Neuron (in vitro differentiated cells): ENCODE data around the gene UHRF1.
"Not testable (repeated sequence)": the region's sequence is repeated elsewhere in the genome, so short reads cannot be mapped to it uniquely, and the experiment has no call there.

ENCODE experiments used
- H2AFZ ChIP-seq: one replicate; pipeline ENCODE4 v1.6.1; 2013; ENCODE audit warnings: low read depth, mild to moderate bottlenecking, inconsistent platforms, low read length, moderate library complexity
- H3K27me3 ChIP-seq: one replicate; pipeline ENCODE4 v1.6.1; 2013; ENCODE audit warnings: low read length; ENCODE audit not compliant: insufficient read depth
- H3K36me3 ChIP-seq: one replicate; pipeline ENCODE4 v1.6.1; 2013; ENCODE audit warnings: low read length; ENCODE audit not compliant: insufficient read depth
- H3K4me1 ChIP-seq: one replicate; pipeline ENCODE4 v1.6.1; 2013; ENCODE audit warnings: low read length; ENCODE audit not compliant: insufficient read depth
- H3K4me3 ChIP-seq: 2 replicates; pipeline ENCODE4 v1.5.1; 2013; ENCODE audit warnings: mild to moderate bottlenecking, low read length, moderate library complexity
- H3K9me3 ChIP-seq: one replicate; pipeline ENCODE4 v1.6.1; 2013; ENCODE audit warnings: low read length

Gene UHRF1

DNA sequence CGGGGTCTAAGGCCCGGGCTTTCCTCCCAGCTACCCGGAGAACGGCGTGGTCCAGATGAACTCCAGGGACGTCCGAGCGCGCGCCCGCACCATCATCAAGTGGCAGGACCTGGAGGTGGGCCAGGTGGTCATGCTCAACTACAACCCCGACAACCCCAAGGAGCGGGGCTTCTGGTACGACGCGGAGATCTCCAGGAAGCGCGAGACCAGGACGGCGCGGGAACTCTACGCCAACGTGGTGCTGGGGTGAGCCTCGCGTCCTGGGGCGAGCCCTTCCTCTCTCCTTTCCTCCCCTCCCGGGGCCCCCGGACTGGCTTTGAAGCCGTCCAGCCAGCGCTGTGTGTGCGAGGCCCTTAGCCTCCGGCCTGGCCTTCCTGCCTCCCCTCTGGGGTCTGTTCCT, 23.4 kb downstream of the UHRF1 start:
- peaks cover 5% of the 10 kb centered on the region for H3K9me3 ChIP-seq
- no peak overlapping the region for H2AFZ ChIP-seq
- H3K4me1 ChIP-seq = no peaks in the 10 kb centered on the region
- peaks cover 64% of the 10 kb centered on the region for H3K36me3 ChIP-seq
- no peaks in the 10 kb centered on the region for H3K27me3 ChIP-seq
- no peak overlapping the region for H3K4me3 ChIP-seq

DNA sequence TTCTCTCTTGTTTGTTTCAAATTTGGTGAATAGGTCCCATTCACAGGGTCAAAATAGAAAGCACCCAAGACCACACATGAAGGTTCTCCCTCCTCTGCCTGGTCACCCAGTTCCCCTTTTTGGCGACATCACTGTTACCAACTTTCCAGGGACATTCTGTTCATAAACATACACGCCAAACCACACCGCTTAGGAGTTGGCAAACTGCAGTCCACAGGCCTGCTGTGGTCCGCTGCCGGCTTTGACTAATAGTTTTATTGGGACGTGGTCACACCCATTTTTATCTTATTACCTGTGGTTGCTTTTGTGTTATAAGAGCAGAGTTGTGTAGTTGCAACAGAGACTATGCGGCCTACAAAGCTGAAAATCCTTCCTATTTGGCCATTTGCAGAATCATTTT, 24.2 kb downstream of the UHRF1 start:
- Histone ChIP-seq H3K9me3 (peaks cover 5% of the 10 kb centered on the region), H3K4me1 (no peaks in the 10 kb centered on the region), H3K27me3 (no peaks in the 10 kb centered on the region)

DNA sequence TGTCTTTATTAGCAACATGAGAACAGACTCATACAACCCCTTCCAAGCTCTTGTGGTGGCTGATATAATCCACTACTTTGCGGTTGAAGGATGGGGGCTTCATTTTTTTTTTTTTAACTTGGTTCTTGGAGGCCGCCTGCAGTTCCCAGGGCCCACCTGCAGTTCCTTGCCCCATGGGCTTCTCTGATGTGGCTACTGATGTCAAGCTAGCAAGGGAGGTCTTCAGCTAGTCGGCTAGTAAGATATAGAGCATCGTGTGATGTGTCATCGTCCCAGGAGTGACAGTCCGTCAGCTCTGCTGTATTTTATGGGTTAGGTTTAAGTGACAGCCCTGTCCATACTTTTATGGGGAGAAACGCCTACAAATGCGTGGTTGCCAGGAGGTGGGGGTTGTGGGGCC, 26.1 kb downstream of the UHRF1 start:
- H3K36me3 ChIP-seq = peaks cover 59% of the 10 kb centered on the region
- H3K9me3 ChIP-seq = peaks cover 5% of the 10 kb centered on the region
- no peak overlapping the region for H2AFZ ChIP-seq
- no peaks in the 10 kb centered on the region for H3K4me1 ChIP-seq
- H3K27me3 ChIP-seq = no peaks in the 10 kb centered on the region
- H3K4me3 ChIP-seq = no peak overlapping the region

More for the DNA sequence above, 24.2 kb downstream of the UHRF1 start:
- H3K4me3 ChIP-seq = no peak overlapping the region
- H3K36me3 ChIP-seq = peaks cover 65% of the 10 kb centered on the region
- H2AFZ ChIP-seq = no peak overlapping the region

DNA sequence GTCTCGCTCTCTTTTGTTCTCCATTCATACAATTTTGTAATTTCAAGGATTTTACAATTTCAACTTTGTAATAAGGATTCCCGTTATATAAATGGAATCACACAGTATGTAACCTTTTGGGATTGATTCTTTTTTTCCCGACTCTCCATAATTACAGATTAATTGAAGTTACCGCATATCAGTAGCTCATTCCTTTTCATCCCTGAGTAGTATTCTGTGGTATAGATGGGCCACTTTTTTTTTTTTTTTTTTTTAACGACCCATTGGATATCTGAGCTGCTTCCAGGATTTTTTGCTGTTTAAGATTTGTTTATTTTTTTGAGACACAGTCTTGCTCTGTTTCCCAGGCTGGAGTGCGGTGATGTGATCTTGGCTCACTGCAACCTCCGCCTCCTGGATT, 27.8 kb downstream of the UHRF1 start:
- Histone ChIP-seq H3K4me1 (no peaks in the 10 kb centered on the region), H3K9me3 (peaks cover 2% of the 10 kb centered on the region), H2AFZ (no peak overlapping the region), H3K27me3 (no peaks in the 10 kb centered on the region), H3K4me3 (no peak overlapping the region), H3K36me3 (peaks cover 64% of the 10 kb centered on the region)

DNA sequence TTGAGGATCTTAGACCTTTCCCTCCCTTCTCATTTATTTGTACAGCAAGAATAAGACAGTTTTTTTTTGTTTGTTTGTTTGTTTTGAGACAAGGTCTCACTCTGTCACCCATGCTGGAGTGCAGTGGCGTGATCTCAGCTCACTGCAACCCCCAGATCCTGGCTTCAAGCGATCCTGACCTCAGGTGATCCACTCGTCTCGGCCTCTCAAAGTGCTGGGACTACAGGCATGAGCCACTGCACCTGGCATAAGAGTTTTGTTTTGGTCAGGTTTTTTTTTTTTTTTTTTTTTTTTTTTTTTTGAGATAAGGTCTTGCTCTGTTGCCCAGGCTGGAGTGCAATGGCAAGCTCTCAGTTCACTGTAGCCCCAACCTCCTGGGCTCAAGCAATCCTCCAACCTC, 29.2 kb downstream of the UHRF1 start:
- not testable (repeated sequence) for H3K27me3 ChIP-seq, H3K9me3 ChIP-seq, H3K4me1 ChIP-seq, H2AFZ ChIP-seq, H3K4me3 ChIP-seq
- peaks cover 60% of the 10 kb centered on the region for H3K36me3 ChIP-seq

DNA sequence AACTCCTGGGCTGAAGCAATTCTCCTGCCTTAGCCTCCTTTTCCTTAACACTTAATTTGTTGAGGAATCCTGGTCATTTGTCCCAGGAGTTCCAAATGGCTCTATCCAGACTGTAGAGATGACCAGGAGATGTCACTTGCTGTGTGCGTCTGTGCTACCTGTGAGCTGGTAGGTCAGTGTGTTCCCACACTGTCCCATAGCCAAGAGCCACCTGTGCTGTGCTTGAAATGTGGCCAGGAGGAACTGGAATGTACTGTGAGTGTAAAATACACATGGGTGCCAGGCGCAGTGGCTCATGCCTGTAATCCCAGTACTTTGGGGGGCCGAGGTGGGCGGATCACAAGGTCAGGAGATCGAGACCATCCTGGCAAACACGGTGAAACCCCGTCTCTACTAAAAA, 30.2 kb downstream of the UHRF1 start:
- H3K4me1 ChIP-seq = no peaks in the 10 kb centered on the region
- H3K27me3 ChIP-seq = no peaks in the 10 kb centered on the region
- no peaks in the 10 kb centered on the region for H3K9me3 ChIP-seq
- peaks cover 61% of the 10 kb centered on the region for H3K36me3 ChIP-seq
- H3K4me3 ChIP-seq = no peak overlapping the region
- no peak overlapping the region for H2AFZ ChIP-seq

DNA sequence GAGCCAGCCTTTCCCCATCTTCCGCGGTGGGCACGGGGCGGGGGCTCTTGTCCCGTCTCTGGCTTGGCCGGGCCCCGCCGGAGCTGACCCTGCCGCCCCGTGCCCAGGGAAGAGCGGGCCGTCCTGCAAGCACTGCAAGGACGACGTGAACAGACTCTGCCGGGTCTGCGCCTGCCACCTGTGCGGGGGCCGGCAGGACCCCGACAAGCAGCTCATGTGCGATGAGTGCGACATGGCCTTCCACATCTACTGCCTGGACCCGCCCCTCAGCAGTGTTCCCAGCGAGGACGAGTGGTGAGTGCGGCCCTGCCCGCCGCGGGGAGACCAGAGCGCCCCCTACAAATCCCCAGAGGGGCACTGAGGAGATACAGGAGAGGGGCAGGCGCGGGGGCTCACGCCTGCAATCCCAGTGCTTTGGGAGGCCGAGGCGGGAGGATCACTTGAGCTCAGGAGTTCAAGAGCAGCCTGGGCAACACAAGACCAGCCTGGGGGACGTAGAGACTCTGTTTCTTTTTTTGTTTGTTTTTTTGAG, 32.4 kb downstream of the UHRF1 start:
- not testable (repeated sequence) for H3K27me3 ChIP-seq, H3K4me1 ChIP-seq, H3K4me3 ChIP-seq, H2AFZ ChIP-seq, H3K9me3 ChIP-seq
- H3K36me3 ChIP-seq = peaks cover 67% of the 10 kb centered on the region

DNA sequence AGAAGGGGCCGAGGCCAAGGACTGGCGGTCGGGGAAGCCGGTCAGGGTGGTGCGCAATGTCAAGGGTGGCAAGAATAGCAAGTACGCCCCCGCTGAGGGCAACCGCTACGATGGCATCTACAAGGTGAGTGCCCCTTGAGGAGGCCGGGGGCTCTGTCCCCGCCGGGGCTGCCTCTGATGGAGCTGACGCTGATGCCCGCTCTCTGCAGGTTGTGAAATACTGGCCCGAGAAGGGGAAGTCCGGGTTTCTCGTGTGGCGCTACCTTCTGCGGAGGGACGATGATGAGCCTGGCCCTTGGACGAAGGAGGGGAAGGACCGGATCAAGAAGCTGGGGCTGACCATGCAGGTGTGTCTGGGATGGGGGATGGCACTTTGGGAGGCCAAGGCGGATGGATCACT, 41.3 kb downstream of the UHRF1 start:
- not testable (repeated sequence) for H3K27me3 ChIP-seq

DNA sequence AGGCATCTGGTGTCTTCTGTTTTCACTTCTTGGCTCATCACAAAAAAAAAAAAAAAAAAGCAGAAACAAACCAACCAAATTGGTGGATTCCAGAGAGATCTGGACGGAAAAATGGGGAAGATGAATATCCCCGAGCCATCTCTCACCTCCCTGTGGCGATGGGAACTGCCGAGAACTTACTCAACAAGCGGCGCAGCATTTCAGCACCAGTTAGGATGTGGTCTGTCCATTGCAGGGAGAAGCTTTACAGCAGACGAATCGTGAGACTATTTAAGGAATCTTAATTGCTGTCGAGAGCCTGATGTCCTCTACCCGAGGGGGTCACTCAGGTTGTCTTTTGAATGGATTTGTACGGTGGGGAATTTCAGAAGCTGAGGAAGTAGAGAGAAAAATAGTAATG, 42.4 kb downstream of the UHRF1 start:
- H3K4me3 ChIP-seq = no peak overlapping the region
- no peaks in the 10 kb centered on the region for H3K9me3 ChIP-seq
- H2AFZ ChIP-seq = no peak overlapping the region
- peaks cover 76% of the 10 kb centered on the region for H3K36me3 ChIP-seq
- no peaks in the 10 kb centered on the region for H3K4me1 ChIP-seq
- no peaks in the 10 kb centered on the region for H3K27me3 ChIP-seq

More for the DNA sequence above, 41.3 kb downstream of the UHRF1 start:
- not testable (repeated sequence) for H3K9me3 ChIP-seq, H2AFZ ChIP-seq, H3K4me1 ChIP-seq, H3K4me3 ChIP-seq
- peaks cover 77% of the 10 kb centered on the region for H3K36me3 ChIP-seq

DNA sequence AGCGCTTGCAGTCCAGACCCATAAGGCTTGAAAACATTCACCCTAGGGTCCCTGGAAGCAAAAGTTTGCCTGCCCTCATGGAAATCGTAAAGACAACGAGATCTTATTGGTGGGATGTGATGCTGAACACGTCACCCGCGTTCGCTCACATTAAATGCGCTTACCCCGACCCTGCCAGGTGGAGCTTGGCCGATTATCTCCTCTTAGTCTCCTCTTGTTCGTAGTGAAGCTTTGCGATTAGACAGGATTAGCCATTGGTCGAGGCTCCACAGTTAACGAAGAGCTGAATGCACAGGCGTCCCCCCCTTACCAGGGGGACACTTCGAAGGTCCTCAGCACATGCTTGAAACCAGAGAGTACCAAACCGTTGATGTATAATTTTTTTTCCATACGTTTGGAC, 43.6 kb downstream of the UHRF1 start:
- H3K4me3 ChIP-seq = no peak overlapping the region
- H3K27me3 ChIP-seq = no peaks in the 10 kb centered on the region
- no peaks in the 10 kb centered on the region for H3K4me1 ChIP-seq
- H2AFZ ChIP-seq = no peak overlapping the region
- H3K9me3 ChIP-seq = no peaks in the 10 kb centered on the region
- peaks cover 75% of the 10 kb centered on the region for H3K36me3 ChIP-seq

DNA sequence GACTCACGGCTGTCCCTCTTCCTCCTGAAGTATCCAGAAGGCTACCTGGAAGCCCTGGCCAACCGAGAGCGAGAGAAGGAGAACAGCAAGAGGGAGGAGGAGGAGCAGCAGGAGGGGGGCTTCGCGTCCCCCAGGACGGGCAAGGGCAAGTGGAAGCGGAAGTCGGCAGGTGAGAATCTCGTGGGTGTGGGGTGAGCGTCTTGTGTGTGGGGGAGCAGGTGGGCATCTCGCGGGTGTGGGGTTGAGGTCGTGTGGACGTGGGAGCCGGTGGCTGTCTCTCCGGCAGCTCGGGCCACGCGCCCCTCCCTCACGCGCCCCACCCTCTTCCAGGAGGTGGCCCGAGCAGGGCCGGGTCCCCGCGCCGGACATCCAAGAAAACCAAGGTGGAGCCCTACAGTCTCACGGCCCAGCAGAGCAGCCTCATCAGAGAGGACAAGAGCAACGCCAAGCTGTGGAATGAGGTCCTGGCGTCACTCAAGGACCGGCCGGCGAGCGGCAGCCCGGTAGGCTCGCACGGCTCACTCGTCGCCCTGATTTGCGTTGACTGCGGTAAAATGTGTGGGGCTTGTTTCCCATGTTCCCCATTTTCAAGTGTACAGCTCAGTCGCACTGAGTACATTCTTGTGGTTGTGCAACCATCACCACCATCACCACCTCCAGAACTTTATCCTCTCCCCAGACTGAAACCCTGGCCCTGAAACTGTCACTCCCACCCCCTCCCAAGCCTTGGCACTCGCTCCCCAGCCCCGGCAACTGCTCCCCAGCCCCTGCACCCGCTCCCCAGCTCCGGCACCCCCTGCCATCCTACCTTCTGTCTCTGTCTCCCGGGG, 45.2 kb downstream of the UHRF1 start:
- H3K4me1 ChIP-seq, H3K9me3 ChIP-seq, H3K27me3 ChIP-seq, H2AFZ ChIP-seq, H3K4me3 ChIP-seq: not testable (repeated sequence)
- peaks cover 71% of the 10 kb centered on the region for H3K36me3 ChIP-seq

DNA sequence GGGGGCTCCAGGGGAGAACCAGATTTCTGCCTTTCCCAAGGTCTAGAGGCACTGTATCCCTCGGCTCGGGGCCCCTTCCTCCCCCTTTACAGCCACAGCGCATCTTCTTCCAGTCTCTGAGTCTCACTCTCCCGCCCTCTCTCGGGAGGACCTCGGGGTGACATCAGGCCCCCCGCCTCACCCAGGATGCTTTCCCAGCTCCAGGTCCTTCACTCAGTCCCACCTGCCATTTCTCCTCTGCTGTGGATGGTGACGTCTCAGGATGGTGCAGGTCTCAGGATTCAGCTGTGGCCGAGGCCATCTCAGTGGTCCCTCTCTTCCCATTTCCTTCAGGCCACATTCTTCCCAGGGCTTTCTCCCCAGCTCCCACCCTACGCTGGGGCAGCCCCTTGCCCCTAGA, 46.0 kb downstream of the UHRF1 start:
- no peaks in the 10 kb centered on the region for H3K9me3 ChIP-seq
- no peaks in the 10 kb centered on the region for H3K27me3 ChIP-seq
- peaks cover 73% of the 10 kb centered on the region for H3K36me3 ChIP-seq
- H3K4me3 ChIP-seq = no peak overlapping the region
- H2AFZ ChIP-seq = no peak overlapping the region
- H3K4me1 ChIP-seq = no peaks in the 10 kb centered on the region

DNA sequence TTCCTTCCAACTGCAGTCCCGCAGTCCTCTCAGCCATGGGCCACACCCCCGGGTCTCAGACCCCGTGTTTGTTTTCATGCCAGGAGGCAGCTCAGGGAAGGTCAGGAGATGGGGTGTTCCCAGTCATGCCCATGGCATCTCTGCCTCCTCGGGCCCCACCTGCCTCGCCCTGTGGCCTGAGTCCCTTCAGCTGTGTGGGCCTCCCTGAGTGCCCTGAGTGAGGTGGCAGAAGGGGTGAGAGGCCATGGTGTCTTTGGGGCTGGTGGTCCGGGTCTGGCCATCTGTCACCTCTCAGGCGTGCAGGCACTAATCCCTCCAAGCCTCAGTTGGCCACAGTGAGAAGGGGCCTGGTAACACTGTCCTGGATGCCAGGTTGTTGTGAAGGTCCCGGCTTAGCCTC, 48.7 kb downstream of the UHRF1 start:
- Histone ChIP-seq H3K9me3 (peaks cover 2% of the 10 kb centered on the region), H3K36me3 (peaks cover 64% of the 10 kb centered on the region), H3K4me1 (no peaks in the 10 kb centered on the region), H3K27me3 (no peaks in the 10 kb centered on the region), H3K4me3 (no peak overlapping the region), H2AFZ (no peak overlapping the region)
